Caco-2 (cell line): ENCODE results near the gene ZDHHC19. TPM values are rescaled to one million over a fixed set of nuclear protein-coding genes. Genes with fewer than 3 reads are reported as not detected.

Experiments used
- BruUV-seq: library from RNA; stranded (reverse); fragments of 400-500 nt; replicated peaks from 2 replicates; lab custom pipeline; 2021; lab: Mats Ljungman, UMichigan
- CTCF ChIA-PET: fragments of 300-600 bp; sonication (Branson Sonifier 250); formaldehyde crosslinking; loops from one replicate; lab custom pipeline; 2022; ENCODE audit warnings: antibody characterized with exemption; lab: Charles Lee
- POLR2A ChIA-PET: fragments of 300-600 bp; sonication (Branson Sonifier 250); formaldehyde crosslinking; loops from one replicate; lab custom pipeline; 2022; ENCODE audit warnings: antibody characterized with exemption; lab: Charles Lee
- DNase-seq, 2 experiments: peaks; one replicate each; pipeline versions ENCODE4 v3.0.0 to v3.0.0-alpha.2; 2020 to 2022
- H3K27me3 ChIP-seq: replicated peaks from 2 replicates; pipeline ENCODE4 v1.6.0; 2011; ENCODE audit warnings: low read length; ENCODE audit not compliant: control insufficient read depth, insufficient read depth
- H3K36me3 ChIP-seq: 2 replicates; pipeline ENCODE4 v1.5.1; 2011; ENCODE audit warnings: low read length; ENCODE audit not compliant: control insufficient read depth, insufficient read depth
- H3K4me1 ChIP-seq: fragments of 250-450 bp; sonication (Bioruptor Pico); 2 replicates; pipeline ENCODE4 v1.5.1; 2020; ENCODE audit warnings: mild to moderate bottlenecking
- H3K4me3 ChIP-seq: 2 replicates; pipeline ENCODE4 v1.5.1; 2011; ENCODE audit warnings: low read depth, mild to moderate bottlenecking, control low read depth, low read length
- H3K9me3 ChIP-seq: fragments of 250-450 bp; sonication (Bioruptor Pico); 2 replicates; pipeline ENCODE4 v1.5.1; 2020; ENCODE audit warnings: mild to moderate bottlenecking, moderate library complexity
- H3K27ac Mint-ChIP-seq: one replicate; pipeline ENCODE4 v1.8.0; 2022; ENCODE audit warnings: mixed read lengths; ENCODE audit not compliant: unreplicated experiment
- H3K27me3 Mint-ChIP-seq: one replicate; pipeline ENCODE4 v1.8.0; 2022; ENCODE audit warnings: mixed read lengths; ENCODE audit not compliant: insufficient read depth, unreplicated experiment
- H3K36me3 Mint-ChIP-seq: one replicate; pipeline ENCODE4 v1.8.0; 2022; ENCODE audit warnings: mild to moderate bottlenecking, mixed read lengths; ENCODE audit not compliant: insufficient read depth, unreplicated experiment
- H3K4me1 Mint-ChIP-seq: one replicate; pipeline ENCODE4 v1.8.0; 2022; ENCODE audit warnings: low read depth, mixed read lengths; ENCODE audit not compliant: unreplicated experiment
- H3K4me3 Mint-ChIP-seq: one replicate; pipeline ENCODE4 v1.8.0; 2022; ENCODE audit warnings: mild to moderate bottlenecking, moderate library complexity, mixed read lengths; ENCODE audit not compliant: unreplicated experiment
- H3K9me3 Mint-ChIP-seq: one replicate; pipeline ENCODE4 v1.8.0; 2022; ENCODE audit warnings: mixed read lengths; ENCODE audit not compliant: unreplicated experiment
- CTCF ChIP-seq, 2 experiments: fragments of 200-600 bp in 1 of 2; IDR thresholded peaks; 1 replicate in 1 of 2; 2 replicates in 1 of 2; pipeline versions ENCODE4 v1.5.1 to v1.8.0; 2011 to 2022; ENCODE audit warnings: antibody characterized with exemption in 1 of 2, control low read depth in 1 of 2, inconsistent platforms in 1 of 2, low read depth in 1 of 2, low read length in 1 of 2, mild to moderate bottlenecking in 1 of 2, moderate library complexity in 1 of 2; ENCODE audit not compliant: insufficient read depth in 1 of 2, severe bottlenecking in 1 of 2, unreplicated experiment in 1 of 2
- intact Hi-C: fragments of 100-400 bp; cut with micrococcal nuclease; formaldehyde crosslinking; loops from one replicate; pipeline ENCODE4 v1.10.0; 2022; ENCODE audit not compliant: unreplicated experiment
- total RNA-seq: library from RNA; stranded (reverse); gene quantifications from 2 replicates; pipeline ENCODE4 v1.2.3, GENCODE V29; 2022

Gene ZDHHC19
- total RNA-seq, 1 experiment from 2014 or later = not detected

DNA sequence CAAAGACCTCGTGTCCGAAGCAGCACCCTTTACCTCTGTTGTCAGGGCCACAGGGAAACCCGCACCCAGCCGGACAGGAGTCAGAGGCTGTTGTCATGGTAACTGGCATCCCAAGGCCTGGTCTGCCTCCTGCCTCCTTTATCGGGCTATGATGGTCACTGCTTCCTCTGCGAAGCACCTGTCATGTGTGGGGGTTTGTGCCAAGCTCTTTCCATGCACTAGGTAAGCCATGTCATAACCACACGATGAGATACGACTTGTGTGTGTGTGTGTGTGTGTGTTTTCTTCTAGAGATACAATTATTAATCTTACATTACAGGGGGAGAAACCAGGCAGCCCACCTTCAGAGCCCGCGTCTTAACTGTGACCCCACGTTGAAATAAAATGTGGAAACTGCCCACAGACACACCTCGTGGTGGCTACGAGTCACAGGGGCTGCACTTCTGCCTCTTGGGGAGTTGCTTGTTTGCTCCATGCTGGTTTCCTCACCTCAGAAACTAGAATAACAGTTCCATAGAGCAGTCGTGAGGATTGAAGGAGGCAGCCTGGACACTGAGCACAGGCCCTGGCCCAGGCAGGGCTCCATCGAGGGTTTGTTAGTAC, 18.0 kb downstream of the ZDHHC19 start:
- Histone ChIP-seq H3K4me1 (no peaks in the 10 kb centered on the region), H3K27me3 (no peaks in the 10 kb centered on the region), H3K36me3 (no peaks in the 10 kb centered on the region), H3K9me3 (no peaks in the 10 kb centered on the region), H3K4me3 (no peak overlapping the region)
- ChIA-PET POLR2A (interaction anchor here (0.6 kb wide), 1 partner anchor 172 kb away, joined by 3 read pairs; no protein-coding TSS in a partner anchor), CTCF (interaction anchor here (0.6 kb wide), 1 partner anchor 120 kb away, joined by 4 read pairs; no protein-coding TSS in a partner anchor)
- H3K9me3 Mint-ChIP-seq = no peaks in the 10 kb centered on the region
- DNase-seq = no peak
- H3K4me3 Mint-ChIP-seq = no peak overlapping the region
- TF ChIP-seq CTCF (IDR thresholded peaks at IDR 0.05; ENCODE audit: insufficient read depth in 1 of 2, low read depth in 1 of 2, low read length in 1 of 2, severe bottlenecking in 1 of 2, unreplicated experiment in 1 of 2) = no peak
- BruUV-seq = no TSS peak
- H3K27ac Mint-ChIP-seq = no peak overlapping the region
- no peaks in the 10 kb centered on the region for H3K27me3 Mint-ChIP-seq
- intact Hi-C loops = no loop called here
- H3K36me3 Mint-ChIP-seq = no peaks in the 10 kb centered on the region
- H3K4me1 Mint-ChIP-seq = no peaks in the 10 kb centered on the region

DNA sequence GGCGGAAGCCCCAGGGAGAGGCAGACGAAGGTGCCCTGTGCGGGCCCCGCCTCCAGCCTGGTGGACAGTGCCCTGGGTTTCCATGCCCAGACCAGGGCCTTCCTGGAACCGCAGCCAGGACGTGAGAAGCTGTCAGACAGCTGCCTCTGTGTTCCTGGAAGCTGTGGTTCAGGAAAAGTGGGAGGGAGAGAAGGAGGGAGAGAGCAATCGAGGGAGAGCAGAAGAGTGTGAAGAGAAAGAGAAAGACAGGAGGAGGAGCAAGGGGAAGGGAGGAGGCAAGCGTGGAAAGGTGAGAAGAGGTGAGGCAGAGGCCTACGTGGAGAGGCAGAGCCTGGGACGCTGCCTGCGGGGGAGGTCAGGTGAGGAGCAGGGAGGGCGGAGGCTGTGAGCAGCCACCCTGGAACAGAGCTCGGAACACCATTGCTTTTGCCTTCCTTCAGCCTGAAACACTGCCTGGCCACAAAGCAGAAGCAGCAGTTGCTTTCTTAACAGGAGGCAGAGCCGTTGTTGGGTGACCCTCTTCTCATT, 18.6 kb downstream of the ZDHHC19 start:
- Histone ChIP-seq H3K27me3 (no peaks in the 10 kb centered on the region), H3K36me3 (no peaks in the 10 kb centered on the region), H3K4me1 (no peaks in the 10 kb centered on the region), H3K4me3 (no peak overlapping the region), H3K9me3 (no peaks in the 10 kb centered on the region)
- Mint-ChIP-seq H3K27me3 (no peaks in the 10 kb centered on the region), H3K36me3 (no peaks in the 10 kb centered on the region), H3K4me3 (no peak overlapping the region), H3K4me1 (no peaks in the 10 kb centered on the region), H3K9me3 (no peaks in the 10 kb centered on the region), H3K27ac (no peak overlapping the region)
- no TSS peak for BruUV-seq
- POLR2A ChIA-PET = no interaction called here
- intact Hi-C loops = no loop called here
- no peak for TF ChIP-seq CTCF (IDR thresholded peaks at IDR 0.05; ENCODE audit: insufficient read depth in 1 of 2, low read depth in 1 of 2, low read length in 1 of 2, severe bottlenecking in 1 of 2, unreplicated experiment in 1 of 2)
- CTCF ChIA-PET = no interaction called here
- no peak for DNase-seq

GRCh38 chr3:196192036-196192523, 19.1 kb downstream of the ZDHHC19 start:
- H3K4me1 Mint-ChIP-seq = no peaks in the 10 kb centered on the region
- POLR2A ChIA-PET = no interaction called here
- H3K4me1 ChIP-seq = no peaks in the 10 kb centered on the region

More at GRCh38 chr3:196192036-196192523, 19.1 kb downstream of the ZDHHC19 start:
- Histone ChIP-seq H3K4me3 (no peak overlapping the region), H3K36me3 (no peaks in the 10 kb centered on the region), H3K9me3 (no peaks in the 10 kb centered on the region), H3K27me3 (no peaks in the 10 kb centered on the region)
- Mint-ChIP-seq H3K9me3 (no peaks in the 10 kb centered on the region), H3K36me3 (no peaks in the 10 kb centered on the region), H3K4me3 (no peak overlapping the region), H3K27me3 (no peaks in the 10 kb centered on the region), H3K27ac (no peak overlapping the region)
- intact Hi-C loops = no loop called here
- no peak for DNase-seq
- no TSS peak for BruUV-seq
- no peak for TF ChIP-seq CTCF (IDR thresholded peaks at IDR 0.05; ENCODE audit: insufficient read depth in 1 of 2, low read depth in 1 of 2, low read length in 1 of 2, severe bottlenecking in 1 of 2, unreplicated experiment in 1 of 2)
- CTCF ChIA-PET = no interaction called here
